MCF 10A (cell line): ENCODE measurements around the gene ANKS4B. TPM values are rescaled to one million over a fixed set of nuclear protein-coding genes. Genes with fewer than 3 reads are reported as not detected.

Source experiments
- BruUV-seq: library from RNA; stranded (reverse); fragments of 400-500 nt; replicated peaks from 2 replicates; lab custom pipeline; 2021; lab: Mats Ljungman, UMichigan
- CTCF ChIA-PET: fragments of 300-600 bp; sonication (Branson Sonifier 250); formaldehyde crosslinking; extraction: SDS; loops from one replicate; lab custom pipeline; 2021; ENCODE audit warnings: antibody characterized with exemption, inconsistent platforms; lab: Yijun Ruan, JAX
- POLR2A ChIA-PET: fragments of 300-600, 350-650 bp; sonication (Branson Sonifier 250); formaldehyde crosslinking; extraction: SDS; loops from one replicate; lab custom pipeline; 2020; ENCODE audit warnings: antibody characterized with exemption, inconsistent platforms; lab: Yijun Ruan, JAX
- DNase-seq: peaks from one replicate; pipeline ENCODE4 v3.0.0-alpha.2; 2018; ENCODE audit not compliant: unreplicated experiment
- H3K27ac Mint-ChIP-seq: one replicate; pipeline ENCODE4 v1.8.0; 2022; ENCODE audit warnings: mild to moderate bottlenecking, low read depth, mixed read lengths; ENCODE audit not compliant: unreplicated experiment
- H3K27me3 Mint-ChIP-seq: one replicate; pipeline ENCODE4 v1.8.0; 2022; ENCODE audit warnings: mixed read lengths; ENCODE audit not compliant: insufficient read depth, unreplicated experiment
- H3K36me3 Mint-ChIP-seq: one replicate; pipeline ENCODE4 v1.8.0; 2022; ENCODE audit warnings: mild to moderate bottlenecking, moderate library complexity, mixed read lengths; ENCODE audit not compliant: insufficient read depth, unreplicated experiment
- H3K4me1 Mint-ChIP-seq: one replicate; pipeline ENCODE4 v1.8.0; 2022; ENCODE audit warnings: mixed read lengths; ENCODE audit not compliant: insufficient read depth, unreplicated experiment
- H3K4me3 Mint-ChIP-seq: one replicate; pipeline ENCODE4 v1.8.0; 2022; ENCODE audit warnings: mild to moderate bottlenecking, moderate library complexity, mixed read lengths; ENCODE audit not compliant: unreplicated experiment
- H3K9me3 Mint-ChIP-seq: one replicate; pipeline ENCODE4 v1.8.0; 2022; ENCODE audit warnings: mixed read lengths; ENCODE audit not compliant: unreplicated experiment
- intact Hi-C: fragments of 100-400 bp; cut with micrococcal nuclease; formaldehyde crosslinking; loops from 2 replicates; pipeline ENCODE4 v1.14.1; 2022
- total RNA-seq: library from RNA; stranded (reverse); gene quantifications from 2 replicates; pipeline ENCODE4 v1.2.3, GENCODE V29; 2022
- TF ChIP-seq, protein P1 (sequence below): fragments of 200-600 bp; IDR thresholded peaks from one replicate; pipeline ENCODE4 v1.8.0; 2022; ENCODE audit warnings: antibody characterized with exemption, mild to moderate bottlenecking; ENCODE audit not compliant: unreplicated experiment

ANKS4B gene
- total RNA-seq, 1 experiment from 2014 or later, result not detected

DNA sequence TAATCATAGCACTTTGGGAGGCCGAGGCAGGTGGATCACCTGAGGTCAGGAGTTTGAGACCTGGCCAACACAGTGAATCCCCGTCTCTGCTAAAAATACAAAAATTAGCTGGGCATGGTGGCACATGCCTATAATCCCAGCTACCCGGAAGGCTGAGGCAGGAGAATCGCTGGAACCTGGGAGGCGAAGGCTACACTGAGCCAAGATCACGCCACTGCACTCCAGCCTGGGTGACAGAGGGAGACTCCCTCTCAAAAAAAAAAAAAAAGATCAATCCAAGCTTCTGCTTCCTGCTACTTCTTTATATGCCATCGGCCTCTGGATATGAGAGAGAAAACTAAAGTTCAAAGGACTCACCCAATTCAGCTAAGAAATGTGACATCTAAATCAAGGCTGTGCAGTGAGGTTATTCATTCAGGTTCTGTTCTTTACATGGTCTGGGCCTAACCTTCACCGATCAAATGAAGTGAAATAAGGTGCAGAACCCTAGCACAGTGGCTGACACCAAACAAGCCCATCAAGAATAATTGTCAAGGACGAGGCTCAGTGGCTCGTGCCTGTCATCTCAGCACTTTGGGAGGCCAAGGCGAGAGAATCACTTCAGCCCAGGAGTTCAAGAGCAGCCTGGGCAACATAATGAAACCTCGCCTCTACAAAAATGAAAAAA lies 47.7 kb upstream of the ANKS4B start:
- POLR2A ChIA-PET, result interaction anchor here (0.7 to 4.6 kb wide), 3 partner anchors 27 to 116 kb away, joined by 3 to 89 read pairs (median 3); partner anchors contain the start of gene LDAF1

DNA sequence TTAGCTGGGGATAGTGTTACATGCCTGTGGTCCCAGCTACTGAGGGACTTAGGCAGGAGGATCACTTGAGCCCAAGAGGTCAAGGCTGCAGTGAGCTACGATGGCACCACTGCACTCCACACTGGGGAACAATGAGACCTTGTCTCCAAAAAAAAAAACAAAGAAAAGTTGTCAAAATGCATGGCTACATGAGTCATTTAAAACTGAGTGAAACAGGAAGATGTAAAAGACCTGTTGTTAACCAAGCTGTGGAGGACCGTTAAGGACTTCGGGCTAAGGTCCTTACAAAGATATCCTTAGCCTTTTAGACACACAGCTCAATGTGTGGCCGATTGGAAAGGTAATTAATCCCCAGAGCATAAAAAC lies 47.2 kb upstream of the ANKS4B start:
- Mint-ChIP-seq H3K9me3 (no peaks in the 10 kb centered on the region), H3K4me1 (no peaks in the 10 kb centered on the region), H3K27ac (no peak overlapping the region), H3K27me3 (no peaks in the 10 kb centered on the region), H3K4me3 (no peak overlapping the region), H3K36me3 (peaks cover 4% of the 10 kb centered on the region)
- no peak for DNase-seq
- no TSS peak for BruUV-seq
- TF ChIP-seq, protein P1, sequence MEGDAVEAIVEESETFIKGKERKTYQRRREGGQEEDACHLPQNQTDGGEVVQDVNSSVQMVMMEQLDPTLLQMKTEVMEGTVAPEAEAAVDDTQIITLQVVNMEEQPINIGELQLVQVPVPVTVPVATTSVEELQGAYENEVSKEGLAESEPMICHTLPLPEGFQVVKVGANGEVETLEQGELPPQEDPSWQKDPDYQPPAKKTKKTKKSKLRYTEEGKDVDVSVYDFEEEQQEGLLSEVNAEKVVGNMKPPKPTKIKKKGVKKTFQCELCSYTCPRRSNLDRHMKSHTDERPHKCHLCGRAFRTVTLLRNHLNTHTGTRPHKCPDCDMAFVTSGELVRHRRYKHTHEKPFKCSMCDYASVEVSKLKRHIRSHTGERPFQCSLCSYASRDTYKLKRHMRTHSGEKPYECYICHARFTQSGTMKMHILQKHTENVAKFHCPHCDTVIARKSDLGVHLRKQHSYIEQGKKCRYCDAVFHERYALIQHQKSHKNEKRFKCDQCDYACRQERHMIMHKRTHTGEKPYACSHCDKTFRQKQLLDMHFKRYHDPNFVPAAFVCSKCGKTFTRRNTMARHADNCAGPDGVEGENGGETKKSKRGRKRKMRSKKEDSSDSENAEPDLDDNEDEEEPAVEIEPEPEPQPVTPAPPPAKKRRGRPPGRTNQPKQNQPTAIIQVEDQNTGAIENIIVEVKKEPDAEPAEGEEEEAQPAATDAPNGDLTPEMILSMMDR, result no peak
- CTCF ChIA-PET, result interaction anchor here (0.6 to 5.9 kb wide), 9 partner anchors 14 to 381 kb away, joined by 3 to 87 read pairs (median 5); partner anchors contain the start of genes CRYM and LDAF1
- POLR2A ChIA-PET, result interaction anchor here (0.5 to 4.6 kb wide), 4 partner anchors 28 to 1512 kb away, joined by 3 to 89 read pairs (median 3); partner anchors contain the start of gene LDAF1
- intact Hi-C loops, result loop anchor here (5.0 kb wide), 1 partner anchor 366 kb away; no protein-coding TSS in a partner anchor

More for the DNA sequence above, 47.7 kb upstream of the ANKS4B start:
- Mint-ChIP-seq H3K9me3 (no peaks in the 10 kb centered on the region), H3K27me3 (no peaks in the 10 kb centered on the region), H3K36me3 (peaks cover 8% of the 10 kb centered on the region), H3K4me3 (no peak overlapping the region), H3K4me1 (no peaks in the 10 kb centered on the region), H3K27ac (no peak overlapping the region)
- DNase-seq, result no peak
- CTCF ChIA-PET, result interaction anchor here (0.6 to 5.9 kb wide), 6 partner anchors 14 to 381 kb away, joined by 3 to 87 read pairs (median 4); partner anchors contain the start of genes CRYM and LDAF1
- TF ChIP-seq, protein P1, result no peak
- intact Hi-C loops, result loop anchor here (5.0 kb wide), 1 partner anchor 367 kb away; no protein-coding TSS in a partner anchor
- BruUV-seq, result no TSS peak

DNA sequence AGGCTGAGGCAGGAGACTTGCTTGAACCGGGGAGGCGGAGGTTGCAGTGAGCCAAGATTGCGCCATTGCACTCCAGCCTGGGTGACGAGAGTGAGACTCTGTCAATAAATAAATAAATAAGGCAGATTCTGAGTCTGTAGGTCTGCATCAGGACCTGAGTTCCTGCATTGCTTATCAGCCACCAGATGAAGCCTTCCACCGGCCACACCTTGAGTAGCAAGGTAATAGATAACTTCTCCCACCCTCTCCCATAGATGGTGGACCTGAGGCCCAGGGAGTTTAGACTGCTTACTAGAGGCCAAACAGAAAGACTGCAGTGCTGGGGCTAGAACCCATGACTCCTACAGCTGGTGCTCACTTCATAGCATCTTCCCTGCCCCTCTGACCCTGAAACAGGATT lies 44.2 kb upstream of the ANKS4B start:
- H3K27me3 Mint-ChIP-seq, result peaks cover 3% of the 10 kb centered on the region
- H3K4me1 Mint-ChIP-seq, result no peaks in the 10 kb centered on the region

More for the DNA sequence above, 44.2 kb upstream of the ANKS4B start:
- no peak overlapping the region for H3K4me3 Mint-ChIP-seq
- no peak overlapping the region for H3K27ac Mint-ChIP-seq
- TF ChIP-seq, protein P1, result no peak
- no peaks in the 10 kb centered on the region for H3K36me3 Mint-ChIP-seq
- intact Hi-C loops, result loop anchor here (5.0 kb wide), 1 partner anchor 363 kb away; no protein-coding TSS in a partner anchor
- BruUV-seq, result no TSS peak
- no peaks in the 10 kb centered on the region for H3K9me3 Mint-ChIP-seq
- DNase-seq, result no peak
- CTCF ChIA-PET, result interaction anchor here (0.6 to 5.9 kb wide), 29 partner anchors 7 to 1495 kb away, joined by 3 to 87 read pairs (median 4); partner anchors contain the start of genes CRYM and LDAF1
- POLR2A ChIA-PET, result interaction anchor here (0.6 to 4.6 kb wide), 5 partner anchors 17 to 338 kb away, joined by 4 to 89 read pairs (median 4); partner anchors contain the start of gene LDAF1
